SHP77 treated with DMSO at 0.1 percent for 48 hours (cell line): ENCODE data around the gene SPANXN2.
"Not testable (repeated sequence)": the region's sequence is repeated elsewhere in the genome, so short reads cannot be mapped to it uniquely, and the experiment has no call there.

Experiments
- DNase-seq: peaks from one replicate; lab custom pipeline; 2025; lab: John Stamatoyannopoulos, UW

SPANXN2 gene, protein sequence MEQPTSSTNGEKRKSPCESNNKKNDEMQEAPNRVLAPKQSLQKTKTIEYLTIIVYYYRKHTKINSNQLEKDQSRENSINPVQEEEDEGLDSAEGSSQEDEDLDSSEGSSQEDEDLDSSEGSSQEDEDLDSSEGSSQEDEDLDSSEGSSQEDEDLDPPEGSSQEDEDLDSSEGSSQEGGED

DNA sequence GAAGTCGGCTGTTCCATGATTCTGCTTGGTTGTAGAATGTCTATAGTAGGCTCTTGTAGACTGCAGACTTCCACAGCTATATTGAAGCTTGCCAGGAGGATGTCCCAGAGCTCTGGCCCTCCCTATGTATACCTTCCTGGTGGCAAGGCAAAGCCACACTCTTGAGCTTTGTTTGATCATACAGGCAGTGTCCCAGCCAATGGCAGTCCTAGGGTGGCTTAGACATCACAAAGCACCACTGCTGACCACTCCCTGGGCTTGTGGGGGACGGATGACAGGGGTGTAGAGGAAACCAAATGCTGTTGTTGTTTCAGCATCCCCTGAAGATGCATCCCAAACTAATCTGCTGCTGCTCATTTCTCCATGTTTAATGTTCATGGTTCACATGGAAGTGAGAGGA is at the start of gene SPANXN2:
SPANXN2 (minus strand) TSS at position 101 of the 400 bp plus-strand sequence; CDS start at position 17, 84 bp downstream.
- DNase-seq, result not testable (repeated sequence)

DNA sequence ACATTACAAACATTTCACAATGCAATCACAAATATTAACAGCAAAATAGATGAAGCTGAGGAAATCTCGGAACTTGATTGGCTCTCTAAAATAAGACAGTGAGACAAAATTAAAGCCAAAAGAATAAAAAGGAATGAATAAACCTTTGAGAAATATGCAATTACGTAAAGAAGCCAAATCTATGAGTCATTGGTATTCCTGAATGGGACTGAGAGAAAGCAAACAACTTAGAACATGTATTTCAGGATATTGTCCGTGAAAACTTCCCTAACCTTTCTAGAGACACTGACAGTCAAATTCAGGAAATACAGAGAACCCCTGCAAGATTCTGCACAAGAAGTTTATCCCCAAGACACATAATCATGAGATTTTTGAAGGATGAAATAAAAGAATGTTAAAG is 48.4 kb upstream of the SPANXN2 start:
- DNase-seq, result no peak

DNA sequence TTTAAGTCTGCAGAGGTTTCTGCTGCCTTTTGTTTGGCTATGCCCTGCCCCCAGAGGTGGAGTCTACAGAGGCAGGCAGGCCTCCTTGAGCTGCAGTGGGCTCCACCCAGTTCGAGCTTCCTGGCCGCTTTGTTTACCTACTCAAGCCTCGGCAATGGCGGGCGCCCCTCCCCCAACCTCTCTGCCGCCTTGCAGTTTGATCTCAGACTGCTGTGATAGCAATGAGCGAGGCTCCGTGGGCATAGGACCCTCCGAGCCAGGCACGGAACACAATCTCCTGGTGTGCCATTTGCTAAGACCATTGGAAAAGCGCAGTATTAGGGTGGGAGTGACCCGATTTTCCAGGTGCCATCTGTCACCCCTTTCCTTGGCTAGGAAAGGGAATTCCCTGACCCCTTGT is 47.2 kb upstream of the SPANXN2 start:
- DNase-seq, result not testable (repeated sequence)

DNA sequence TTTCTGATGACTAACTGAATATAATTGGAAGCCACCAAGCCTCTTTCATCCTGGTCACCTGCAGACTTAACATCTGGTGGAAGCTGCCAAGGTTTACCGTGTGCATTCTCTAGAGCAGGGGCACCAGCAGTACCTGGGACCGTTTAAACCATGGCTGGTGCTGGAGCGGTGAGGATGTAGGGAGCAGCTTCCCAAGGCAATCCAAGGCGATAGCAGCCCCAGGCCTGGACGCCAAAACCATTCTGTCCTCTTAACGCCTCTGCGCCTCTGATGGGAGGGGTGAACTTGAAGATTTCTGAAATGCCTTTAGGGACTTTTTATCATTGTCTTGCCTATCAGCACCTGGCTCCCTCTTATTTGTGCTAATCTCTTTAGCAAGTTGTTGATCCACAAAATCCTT is 37.3 kb upstream of the SPANXN2 start:
- no peak for DNase-seq

DNA sequence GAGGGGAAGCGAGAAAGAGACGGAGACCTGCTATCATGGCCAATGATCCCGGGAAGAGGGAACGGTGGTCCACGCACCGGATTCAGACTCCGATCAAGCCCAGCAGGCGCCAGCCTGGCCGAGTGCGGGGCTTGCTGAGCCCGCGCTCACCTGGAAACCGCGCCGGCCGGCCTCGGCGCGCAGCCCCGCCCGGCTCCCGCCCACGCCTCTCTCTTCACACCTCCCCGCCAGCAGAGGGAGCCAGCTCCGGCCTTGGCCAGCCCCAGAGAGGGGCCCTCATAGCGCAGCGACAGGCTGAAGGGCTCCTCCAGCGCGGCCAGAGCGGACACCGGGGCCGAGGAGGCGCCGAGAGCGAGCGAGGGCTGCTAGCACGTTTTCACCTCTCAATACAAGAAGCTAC is 36.8 kb upstream of the SPANXN2 start:
- no peak for DNase-seq

DNA sequence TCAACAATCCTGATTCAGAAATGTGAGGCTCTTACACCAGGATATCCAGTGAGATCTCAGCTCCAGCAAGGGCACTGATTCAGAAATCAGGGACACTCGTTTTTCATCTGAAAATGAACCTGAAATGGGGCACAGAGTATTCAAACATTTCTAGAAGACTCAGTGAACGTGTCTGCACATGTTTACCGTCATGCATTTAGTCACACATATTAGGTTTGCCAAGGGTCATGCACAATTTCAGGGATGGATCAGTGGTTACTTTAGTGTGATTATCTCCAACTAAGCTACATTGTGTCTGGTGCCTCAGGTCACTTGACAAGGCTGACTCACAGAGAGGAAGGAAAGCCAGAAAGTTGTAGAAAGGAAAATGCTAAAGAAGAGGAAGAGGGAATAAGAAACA is 33.6 kb upstream of the SPANXN2 start:
- DNase-seq, result no peak

DNA sequence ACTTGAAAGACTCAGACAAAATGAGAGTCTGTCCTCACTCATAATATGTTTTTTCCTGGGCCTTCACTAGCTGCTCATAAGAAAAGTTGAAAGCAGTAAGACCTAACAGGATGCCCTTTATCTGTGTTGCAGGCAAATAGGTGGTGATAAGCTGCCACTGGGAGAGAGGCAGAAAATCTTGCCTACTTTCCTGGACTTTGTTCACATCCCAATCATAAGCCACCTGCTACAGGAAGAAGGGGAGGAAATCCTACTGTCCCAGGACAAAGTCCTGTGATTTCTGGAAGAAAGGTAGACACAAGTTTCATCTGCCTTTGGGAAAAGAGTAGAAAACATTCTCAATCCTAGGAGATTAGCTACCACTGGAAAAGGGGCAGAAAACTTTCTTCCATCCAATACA is 13.3 kb upstream of the SPANXN2 start:
- DNase-seq, result no peak

DNA sequence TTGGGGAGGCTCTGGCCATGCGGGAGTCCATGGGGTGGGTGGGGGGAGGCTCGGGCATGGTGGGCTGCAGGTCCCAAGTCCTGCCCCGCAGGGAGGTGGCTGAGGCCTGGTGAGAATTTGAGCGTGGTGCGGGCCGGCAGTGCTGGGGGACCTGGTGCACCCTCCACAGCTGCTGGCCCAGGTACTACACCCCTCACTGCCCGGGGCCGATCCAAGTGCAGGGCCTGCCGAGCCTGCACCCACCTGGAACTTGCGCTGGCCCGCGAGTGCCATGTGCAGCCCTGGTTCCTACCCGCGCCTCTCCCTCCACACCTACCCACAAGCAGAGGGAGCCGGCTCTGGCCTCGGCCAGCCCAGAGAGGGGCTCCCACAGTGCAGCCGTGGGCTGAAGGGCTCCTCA is 5.7 kb upstream of the SPANXN2 start:
- DNase-seq, result no peak

DNA sequence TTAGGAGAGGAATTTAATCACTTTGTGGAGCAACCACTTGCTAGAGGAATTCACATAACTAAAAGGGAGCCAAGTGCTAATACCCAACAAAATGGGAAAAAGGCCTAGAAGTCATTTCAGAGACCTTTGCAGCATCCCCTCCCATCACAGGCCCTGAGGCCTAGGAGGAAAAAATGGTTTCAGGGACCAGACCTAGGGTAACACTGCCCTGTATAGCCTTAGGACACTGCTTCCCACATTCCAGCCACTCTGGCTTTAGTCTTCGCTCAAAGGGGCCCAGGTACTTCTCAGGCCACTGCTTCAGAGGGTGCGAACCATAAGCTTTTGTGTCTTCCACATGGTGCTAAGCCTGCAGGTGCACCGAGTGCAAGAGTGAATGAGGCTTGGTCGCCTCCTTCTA is 19.1 kb downstream of the SPANXN2 start:
- DNase-seq, result no peak

DNA sequence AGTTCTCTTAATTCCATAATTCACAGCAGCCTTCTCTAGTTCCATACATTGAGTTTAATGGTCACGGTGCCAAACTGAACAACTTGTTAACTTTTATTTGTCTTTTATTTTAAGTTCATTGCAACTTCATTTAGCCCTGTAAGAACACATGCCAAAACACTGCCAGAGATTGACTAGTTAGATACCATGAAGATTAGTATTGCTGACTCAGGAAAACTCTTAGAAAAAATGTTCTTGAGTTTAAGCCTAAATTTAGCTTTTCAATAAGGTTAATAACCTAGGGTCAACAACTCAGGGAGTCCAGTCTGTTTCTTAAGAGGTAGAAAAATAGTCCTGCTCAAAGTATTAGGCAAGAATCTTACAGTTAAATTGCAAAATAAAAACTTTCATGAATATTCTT is 25.7 kb downstream of the SPANXN2 start:
- DNase-seq, result no peak

DNA sequence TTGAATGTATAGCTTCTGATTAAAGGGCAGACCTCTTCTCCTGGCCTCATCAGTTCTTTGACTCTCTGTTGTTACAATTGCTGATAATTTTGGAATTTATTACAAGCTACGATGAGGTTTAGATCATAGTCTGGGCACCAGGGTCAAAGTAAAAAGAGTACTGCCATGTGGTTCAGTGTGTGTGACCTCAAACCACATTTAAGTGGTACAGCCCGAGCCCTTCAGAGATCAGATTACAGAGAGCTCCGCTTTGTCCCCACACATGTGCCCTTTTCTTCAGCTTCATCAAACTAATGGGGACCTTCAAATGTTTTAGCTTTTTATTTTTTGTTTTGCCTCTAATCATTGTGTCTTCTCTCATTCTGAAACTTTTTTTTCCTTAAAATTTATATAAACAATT is 37.1 kb downstream of the SPANXN2 start:
- DNase-seq, result no peak

DNA sequence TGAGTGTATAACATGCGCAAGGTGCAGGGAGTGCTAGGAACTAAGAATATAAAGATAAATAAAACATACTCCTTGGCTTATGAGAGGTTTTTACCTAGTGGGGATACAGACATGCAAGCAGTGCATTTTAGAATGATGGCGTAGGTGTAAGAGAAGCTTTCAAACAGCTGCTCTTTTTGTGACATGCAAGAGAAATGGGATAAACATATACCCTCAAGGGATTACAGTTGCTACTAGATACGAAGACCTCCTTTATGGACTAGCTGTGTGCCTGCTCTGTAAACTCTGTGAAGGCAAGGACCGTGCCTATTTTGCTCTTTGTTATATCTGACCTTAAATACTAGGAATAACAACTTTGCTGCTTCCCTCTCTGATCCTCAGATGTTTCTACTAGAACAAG is 45.6 kb downstream of the SPANXN2 start:
- no peak for DNase-seq

DNA sequence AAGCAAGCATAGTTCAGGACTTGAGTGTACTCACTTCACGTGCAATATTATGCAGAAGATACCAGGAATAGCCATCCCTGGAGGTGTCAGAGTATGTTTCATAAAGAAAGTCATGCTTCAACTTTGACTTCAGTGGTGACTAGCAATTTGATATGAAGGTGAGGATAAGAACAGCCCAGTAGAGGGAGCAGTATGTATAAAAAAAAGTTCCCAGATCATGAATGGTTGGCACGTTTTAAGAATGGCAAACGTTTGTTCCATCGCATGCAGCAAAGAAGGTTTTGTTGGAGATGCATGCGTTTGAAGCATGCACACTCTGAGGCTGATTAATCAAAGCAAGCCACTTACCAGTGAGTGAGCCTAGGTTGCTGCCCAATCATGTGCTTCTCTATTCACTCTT is 51.2 kb downstream of the SPANXN2 start:
- DNase-seq, result no peak

DNA sequence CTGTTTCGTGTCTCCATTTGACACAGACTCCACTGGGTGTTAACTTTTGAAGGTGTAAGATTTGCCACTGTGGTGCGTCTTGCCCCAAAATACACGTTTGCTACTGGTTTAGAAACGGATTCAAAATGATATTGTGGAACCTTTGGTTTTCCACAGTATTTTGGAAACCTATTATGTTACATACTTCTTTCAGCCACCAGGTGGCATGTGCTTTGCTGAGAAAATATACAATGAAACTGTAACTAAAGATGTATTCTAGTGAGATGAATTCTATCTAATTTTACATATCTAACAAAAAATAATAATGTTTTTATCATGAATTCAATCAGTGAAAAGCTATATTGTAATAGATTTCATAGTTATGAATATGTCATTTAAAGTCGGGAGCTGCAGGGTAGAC is 56.2 kb downstream of the SPANXN2 start:
- DNase-seq, result no peak

DNA sequence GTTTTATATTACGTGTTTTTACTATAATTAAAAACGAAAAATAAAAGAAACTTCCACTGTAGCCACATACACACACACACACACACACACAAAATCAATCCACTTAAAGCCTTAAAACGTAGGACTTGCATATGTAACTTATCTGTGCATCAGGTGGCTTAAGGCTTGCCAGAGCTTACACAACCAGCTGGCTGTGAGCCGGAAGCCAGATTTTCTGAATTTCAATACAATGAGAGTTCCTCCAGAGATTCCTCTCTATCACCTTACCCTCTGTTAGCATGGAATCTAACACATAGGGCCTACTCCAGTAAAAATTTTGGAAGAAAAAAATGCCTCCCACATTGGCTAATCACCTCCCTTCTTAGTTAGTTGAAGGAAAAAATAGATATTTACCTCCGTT is 56.8 kb downstream of the SPANXN2 start:
- DNase-seq, result no peak
